Measurements from ENCODE around the gene KIF18B.

GRCh38 chr17:44981221-44981968 is 33.8 kb upstream of the KIF18B start:
- no peak for TF ChIP-seq SMC3 (IDR thresholded peaks at IDR 0.05)
- TF ChIP-seq PBX3 (IDR thresholded peaks at IDR 0.05): no peak; the same call in 1 of the 2 replicates
- TF ChIP-seq CTCF (IDR thresholded peaks at IDR 0.05): no peak
- peak; percentile 66 for TF ChIP-seq USF2 (IDR thresholded peaks at IDR 0.05)
- peak; percentile 95 to 98 for TF ChIP-seq CEBPB (IDR thresholded peaks at IDR 0.05)
- no peak for TF ChIP-seq REST (IDR thresholded peaks at IDR 0.05)
